ELR (cell line): ENCODE results near the gene SBNO1.
"Not testable (repeated sequence)": the region's sequence is repeated elsewhere in the genome, so short reads cannot be mapped to it uniquely, and the experiment has no call there.

Experiments used
- DNase-seq: peaks from one replicate; pipeline ENCODE4 v3.0.0-alpha.2; 2015; ENCODE audit warnings: low read depth

The SBNO1 gene

GRCh38 chr12:123388951-123389559 is 24.4 kb upstream of the SBNO1 start:
- DNase-seq: peak; percentile 10

- peak; percentile 79 for DNase-seq
These were observed 23.7 kb upstream of the SBNO1 start for GRCh38 chr12:123388177-123388950.

- DNase-seq: no peak
These were observed 23.0 kb upstream of the SBNO1 start for GRCh38 chr12:123387508-123388176.

- not testable (repeated sequence) for DNase-seq
These were observed 20.9 kb upstream of the SBNO1 start for GRCh38 chr12:123385536-123385935.

- DNase-seq: peak; percentile 82
These were observed 20.3 kb upstream of the SBNO1 start for GRCh38 chr12:123384994-123385376.

GRCh38 chr12:123384318-123384993 is 19.8 kb upstream of the SBNO1 start:
- DNase-seq: peak; percentile 63

- DNase-seq: no peak
These were observed 18.0 kb upstream of the SBNO1 start for GRCh38 chr12:123382684-123383083.

GRCh38 chr12:123379391-123379790 is 14.7 kb upstream of the SBNO1 start:
- no peak for DNase-seq

GRCh38 chr12:123372415-123372814 is 7.8 kb upstream of the SBNO1 start:
- not testable (repeated sequence) for DNase-seq

- DNase-seq: not testable (repeated sequence)
These were observed 7.2 kb upstream of the SBNO1 start for GRCh38 chr12:123371667-123372368.

- no peak for DNase-seq
These were observed 4.6 kb upstream of the SBNO1 start for GRCh38 chr12:123369229-123369628.

GRCh38 chr12:123368431-123368830 is 3.8 kb upstream of the SBNO1 start:
- not testable (repeated sequence) for DNase-seq

- DNase-seq: peak; percentile 9
These were observed 2.9 kb upstream of the SBNO1 start for GRCh38 chr12:123367511-123367910.

GRCh38 chr12:123365025-123365917 is 624 bp upstream of the SBNO1 start:
- peak; percentile 99 for DNase-seq

GRCh38 chr12:123363740-123364531 is 711 bp downstream of the SBNO1 start:
- peak; percentile 40 for DNase-seq

- DNase-seq: peak; percentile 40
These were observed 1.3 kb downstream of the SBNO1 start for GRCh38 chr12:123363390-123363739.

- DNase-seq: no peak
These were observed 6.6 kb downstream of the SBNO1 start for GRCh38 chr12:123358035-123358434.

GRCh38 chr12:123356159-123356670 is 8.4 kb downstream of the SBNO1 start:
- no peak for DNase-seq

GRCh38 chr12:123354600-123354999 is 10.0 kb downstream of the SBNO1 start:
- DNase-seq: peak; percentile 16

- no peak for DNase-seq
These were observed 13.3 kb downstream of the SBNO1 start for GRCh38 chr12:123351349-123351748.
